ENCODE results near the gene BCOR.

BCOR gene

DNA sequence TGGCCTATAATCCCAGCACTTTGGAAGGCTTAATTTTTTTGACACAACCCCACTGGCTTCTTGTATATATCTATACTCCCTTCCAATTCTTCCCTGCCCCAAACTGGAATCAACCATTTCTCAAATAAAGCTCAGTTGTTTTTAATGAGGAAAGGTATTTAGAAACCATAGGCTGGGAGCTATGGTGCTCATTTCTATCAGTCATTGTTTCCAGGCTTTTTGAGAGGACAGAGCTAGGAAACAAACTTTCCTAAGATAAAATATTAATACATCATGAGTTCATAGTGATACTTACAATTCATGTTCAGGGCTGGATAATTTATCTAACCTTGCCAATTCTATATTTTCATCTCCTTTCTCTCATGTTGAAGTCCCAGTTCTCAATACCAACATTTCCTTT is 50.3 kb downstream of the BCOR start:
- no peak for DNase-seq
- TF ChIP-seq, protein P1, sequence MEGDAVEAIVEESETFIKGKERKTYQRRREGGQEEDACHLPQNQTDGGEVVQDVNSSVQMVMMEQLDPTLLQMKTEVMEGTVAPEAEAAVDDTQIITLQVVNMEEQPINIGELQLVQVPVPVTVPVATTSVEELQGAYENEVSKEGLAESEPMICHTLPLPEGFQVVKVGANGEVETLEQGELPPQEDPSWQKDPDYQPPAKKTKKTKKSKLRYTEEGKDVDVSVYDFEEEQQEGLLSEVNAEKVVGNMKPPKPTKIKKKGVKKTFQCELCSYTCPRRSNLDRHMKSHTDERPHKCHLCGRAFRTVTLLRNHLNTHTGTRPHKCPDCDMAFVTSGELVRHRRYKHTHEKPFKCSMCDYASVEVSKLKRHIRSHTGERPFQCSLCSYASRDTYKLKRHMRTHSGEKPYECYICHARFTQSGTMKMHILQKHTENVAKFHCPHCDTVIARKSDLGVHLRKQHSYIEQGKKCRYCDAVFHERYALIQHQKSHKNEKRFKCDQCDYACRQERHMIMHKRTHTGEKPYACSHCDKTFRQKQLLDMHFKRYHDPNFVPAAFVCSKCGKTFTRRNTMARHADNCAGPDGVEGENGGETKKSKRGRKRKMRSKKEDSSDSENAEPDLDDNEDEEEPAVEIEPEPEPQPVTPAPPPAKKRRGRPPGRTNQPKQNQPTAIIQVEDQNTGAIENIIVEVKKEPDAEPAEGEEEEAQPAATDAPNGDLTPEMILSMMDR (IDR thresholded peaks at IDR 0.05; ENCODE audit: low read depth, low read length) = no peak
- Histone ChIP-seq H3K9me3 (ENCODE audit: severe bottlenecking) (peaks cover 25% of the 10 kb centered on the region), H3K4me3 (ENCODE audit: low read depth, low read length) (no peak overlapping the region), H3K27ac (no peak overlapping the region), H3K36me3 (peaks cover 53% of the 10 kb centered on the region), H3K27me3 (ENCODE audit: insufficient read depth, low read depth, severe bottlenecking) (peaks cover 5% of the 10 kb centered on the region)

DNA sequence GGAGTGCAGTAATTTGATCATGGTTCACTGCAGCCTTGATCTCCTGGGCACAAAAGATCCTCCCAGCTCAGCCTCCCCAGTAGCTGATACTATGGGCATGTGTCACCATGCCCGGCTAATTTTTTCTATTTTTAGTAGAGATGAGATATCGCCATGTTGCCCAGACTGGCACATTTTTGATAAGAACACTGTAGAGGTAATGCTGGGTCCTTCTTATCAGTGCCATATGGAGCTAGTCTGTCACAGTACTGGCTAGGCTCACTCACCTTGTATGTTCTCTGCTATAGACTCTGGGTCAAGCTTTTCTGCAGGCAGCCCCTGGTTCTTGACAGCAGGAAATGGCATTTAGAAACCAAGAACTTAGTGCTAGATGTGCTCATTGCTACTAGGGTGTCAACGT is 53.9 kb downstream of the BCOR start:
- Histone ChIP-seq H3K4me3 (ENCODE audit: low read depth, low read length) (no peak overlapping the region), H3K36me3 (peaks cover 18% of the 10 kb centered on the region), H3K27me3 (ENCODE audit: insufficient read depth, low read depth, severe bottlenecking) (peaks cover 13% of the 10 kb centered on the region), H3K9me3 (ENCODE audit: severe bottlenecking) (peaks cover 15% of the 10 kb centered on the region), H3K27ac (no peak overlapping the region)
- no peak for DNase-seq
- TF ChIP-seq, protein P1 (IDR thresholded peaks at IDR 0.05; ENCODE audit: low read depth, low read length) = no peak

DNA sequence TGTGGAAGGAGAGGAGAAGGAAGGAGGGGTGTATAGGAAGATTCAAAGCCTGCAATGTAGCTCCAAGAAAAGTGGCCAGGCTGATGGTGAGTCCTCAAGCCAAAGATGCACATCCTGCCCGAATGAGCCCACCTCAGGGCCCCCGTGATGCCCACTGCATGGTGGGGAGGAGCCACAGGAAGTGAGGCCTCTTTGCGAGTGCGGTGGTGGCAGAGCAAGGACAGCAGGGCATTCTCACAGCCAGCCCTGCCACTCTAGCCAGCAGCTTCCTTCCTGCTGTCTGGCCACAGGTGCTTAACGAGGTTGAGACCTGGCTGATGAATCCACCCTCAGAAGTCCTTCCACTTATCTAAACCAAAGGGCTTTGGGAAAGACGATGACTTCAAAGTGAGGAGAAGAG is 55.8 kb downstream of the BCOR start:
- DNase-seq = no peak
- H3K4me3 ChIP-seq (ENCODE audit: low read depth, low read length) = no peak overlapping the region
- H3K27me3 ChIP-seq (ENCODE audit: insufficient read depth, low read depth, severe bottlenecking) = peaks cover 11% of the 10 kb centered on the region
- TF ChIP-seq, protein P1 (IDR thresholded peaks at IDR 0.05; ENCODE audit: low read depth, low read length) = no peak
- peaks cover 13% of the 10 kb centered on the region for H3K9me3 ChIP-seq (ENCODE audit: severe bottlenecking)
- H3K36me3 ChIP-seq = peaks cover 1% of the 10 kb centered on the region
- no peak overlapping the region for H3K27ac ChIP-seq

DNA sequence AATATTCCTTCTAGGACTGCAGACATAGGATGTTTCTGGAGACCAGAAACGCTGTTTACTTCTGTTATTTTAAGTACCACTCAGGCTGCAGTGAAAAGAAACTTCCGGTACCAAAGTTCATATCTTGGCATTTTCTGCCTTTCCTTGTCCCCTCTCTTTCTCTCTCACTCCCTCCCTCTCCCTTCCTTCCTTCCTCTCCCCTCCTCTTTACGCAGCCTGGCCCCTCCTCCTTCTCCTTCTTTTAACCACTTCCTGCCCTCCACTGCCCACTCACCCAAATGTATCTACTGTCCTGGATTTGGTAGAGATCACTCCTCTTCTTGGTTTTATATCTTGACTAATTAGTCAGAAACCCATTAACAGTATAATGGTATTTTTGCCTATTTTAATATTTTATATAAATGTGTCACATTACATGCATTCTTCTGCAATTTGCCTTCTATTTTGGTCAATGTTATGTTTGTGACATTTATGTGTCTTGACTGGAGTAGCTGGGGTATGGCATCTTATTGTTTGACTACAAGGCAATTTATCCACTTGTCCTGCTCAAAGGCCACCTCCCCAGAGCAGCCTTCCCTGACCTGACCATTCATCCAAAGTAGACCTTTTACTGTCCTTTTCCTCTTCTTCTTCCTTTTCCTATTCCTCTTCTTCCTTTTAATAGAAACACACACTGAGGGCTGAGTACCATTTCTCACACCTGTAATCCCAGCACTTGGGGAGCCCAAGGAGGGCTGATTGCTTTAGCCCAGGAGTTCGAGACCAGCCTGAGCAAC is 56.9 kb downstream of the BCOR start:
- DNase-seq = no peak
- Histone ChIP-seq H3K27ac (no peak overlapping the region), H3K4me3 (ENCODE audit: low read depth, low read length) (no peak overlapping the region), H3K36me3 (no peaks in the 10 kb centered on the region), H3K27me3 (ENCODE audit: insufficient read depth, low read depth, severe bottlenecking) (peaks cover 11% of the 10 kb centered on the region), H3K9me3 (ENCODE audit: severe bottlenecking) (peaks cover 12% of the 10 kb centered on the region)
- TF ChIP-seq, protein P1 (IDR thresholded peaks at IDR 0.05; ENCODE audit: low read depth, low read length) = no peak

DNA sequence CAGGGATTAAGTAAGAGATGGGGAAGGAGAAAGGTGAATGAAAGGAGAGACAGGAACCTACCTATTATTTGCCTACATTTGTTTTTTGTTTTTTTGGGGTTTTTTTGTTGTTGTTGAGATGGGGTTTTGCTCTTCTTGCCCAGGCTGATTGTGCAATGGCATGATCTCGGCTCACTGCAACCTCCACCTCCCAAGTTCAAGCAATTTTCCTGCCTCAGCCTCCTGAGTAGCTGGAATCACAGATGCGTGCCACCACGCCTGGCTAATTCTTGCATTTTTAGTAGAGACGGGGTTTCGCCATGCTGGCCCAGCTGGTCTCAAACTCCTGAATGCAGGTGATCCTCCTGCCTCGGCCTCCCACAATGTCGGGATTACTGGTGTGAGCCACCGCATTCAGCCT is 57.9 kb downstream of the BCOR start:
- Histone ChIP-seq H3K36me3 (no peaks in the 10 kb centered on the region), H3K27ac (no peak overlapping the region), H3K27me3 (ENCODE audit: insufficient read depth, low read depth, severe bottlenecking) (peaks cover 18% of the 10 kb centered on the region), H3K4me3 (ENCODE audit: low read depth, low read length) (no peak overlapping the region), H3K9me3 (ENCODE audit: severe bottlenecking) (peaks cover 16% of the 10 kb centered on the region)
- TF ChIP-seq, protein P1 (IDR thresholded peaks at IDR 0.05; ENCODE audit: low read depth, low read length) = no peak
- no peak for DNase-seq

DNA sequence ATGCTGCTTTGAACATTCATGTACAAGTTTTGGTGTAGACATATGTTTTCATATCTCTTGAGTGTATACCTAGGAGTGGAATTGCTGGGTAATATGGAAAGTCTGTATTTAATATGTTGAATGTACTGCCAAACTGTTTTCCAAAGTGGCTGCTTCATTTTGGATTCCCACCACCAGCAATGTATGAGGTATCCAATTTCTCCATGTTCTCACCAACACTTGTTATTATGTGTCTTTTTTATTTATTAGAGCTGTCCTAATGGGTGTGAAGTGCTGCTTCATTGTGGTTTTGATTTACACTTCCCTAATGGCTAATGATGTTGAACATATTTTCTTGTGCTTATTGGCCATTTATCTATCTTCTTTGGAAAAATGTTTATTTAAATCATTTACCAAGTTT is 60.4 kb downstream of the BCOR start:
- DNase-seq = no peak
- Histone ChIP-seq H3K27ac (no peak overlapping the region), H3K9me3 (ENCODE audit: severe bottlenecking) (peaks cover 16% of the 10 kb centered on the region), H3K36me3 (no peaks in the 10 kb centered on the region), H3K4me3 (ENCODE audit: low read depth, low read length) (no peak overlapping the region), H3K27me3 (ENCODE audit: insufficient read depth, low read depth, severe bottlenecking) (peaks cover 32% of the 10 kb centered on the region)
- TF ChIP-seq, protein P1 (IDR thresholded peaks at IDR 0.05; ENCODE audit: low read depth, low read length) = no peak

All from WERI-Rb-1 (cell line).